Rectal smooth muscle tissue (tissue), 1 donor: ENCODE results near the gene STARD8.
A peak's percentile ranks its signal among the peaks of the same experiment; 100 is the strongest.
"Not testable (repeated sequence)": the region's sequence is repeated elsewhere in the genome, so short reads cannot be mapped to it uniquely, and the experiment has no call there.

Source experiments
- H3K27ac ChIP-seq: one replicate; pipeline ENCODE4 v1.7.0; 2013; ENCODE audit warnings: low read depth, low read length, inconsistent platforms
- H3K27me3 ChIP-seq: one replicate; pipeline ENCODE4 v1.7.0; 2013; ENCODE audit warnings: low read length; ENCODE audit not compliant: control insufficient read depth, insufficient read depth
- H3K36me3 ChIP-seq: one replicate; pipeline ENCODE4 v1.7.0; 2013; ENCODE audit warnings: low read length; ENCODE audit not compliant: control insufficient read depth, insufficient read depth
- H3K4me1 ChIP-seq: one replicate; pipeline ENCODE4 v1.7.0; 2013; ENCODE audit warnings: low read length; ENCODE audit not compliant: control insufficient read depth, insufficient read depth
- H3K4me3 ChIP-seq: one replicate; pipeline ENCODE4 v1.7.0; 2013; ENCODE audit warnings: low read length
- H3K9ac ChIP-seq: one replicate; pipeline ENCODE4 v1.7.0; 2013; ENCODE audit warnings: low read length

The STARD8 gene, protein sequence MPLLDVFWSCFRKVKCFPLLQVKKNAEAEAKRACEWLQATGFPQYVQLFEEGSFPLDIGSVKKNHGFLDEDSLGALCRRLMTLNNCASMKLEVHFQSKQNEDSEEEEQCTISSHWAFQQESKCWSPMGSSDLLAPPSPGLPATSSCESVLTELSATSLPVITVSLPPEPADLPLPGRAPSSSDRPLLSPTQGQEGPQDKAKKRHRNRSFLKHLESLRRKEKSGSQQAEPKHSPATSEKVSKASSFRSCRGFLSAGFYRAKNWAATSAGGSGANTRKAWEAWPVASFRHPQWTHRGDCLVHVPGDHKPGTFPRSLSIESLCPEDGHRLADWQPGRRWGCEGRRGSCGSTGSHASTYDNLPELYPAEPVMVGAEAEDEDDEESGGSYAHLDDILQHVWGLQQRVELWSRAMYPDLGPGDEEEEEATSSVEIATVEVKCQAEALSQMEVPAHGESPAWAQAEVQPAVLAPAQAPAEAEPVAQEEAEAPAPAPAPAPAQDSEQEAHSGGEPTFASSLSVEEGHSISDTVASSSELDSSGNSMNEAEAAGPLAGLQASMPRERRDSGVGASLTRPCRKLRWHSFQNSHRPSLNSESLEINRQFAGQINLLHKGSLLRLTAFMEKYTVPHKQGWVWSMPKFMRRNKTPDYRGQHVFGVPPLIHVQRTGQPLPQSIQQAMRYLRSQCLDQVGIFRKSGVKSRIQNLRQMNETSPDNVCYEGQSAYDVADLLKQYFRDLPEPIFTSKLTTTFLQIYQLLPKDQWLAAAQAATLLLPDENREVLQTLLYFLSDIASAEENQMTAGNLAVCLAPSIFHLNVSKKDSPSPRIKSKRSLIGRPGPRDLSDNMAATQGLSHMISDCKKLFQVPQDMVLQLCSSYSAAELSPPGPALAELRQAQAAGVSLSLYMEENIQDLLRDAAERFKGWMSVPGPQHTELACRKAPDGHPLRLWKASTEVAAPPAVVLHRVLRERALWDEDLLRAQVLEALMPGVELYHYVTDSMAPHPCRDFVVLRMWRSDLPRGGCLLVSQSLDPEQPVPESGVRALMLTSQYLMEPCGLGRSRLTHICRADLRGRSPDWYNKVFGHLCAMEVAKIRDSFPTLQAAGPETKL

DNA sequence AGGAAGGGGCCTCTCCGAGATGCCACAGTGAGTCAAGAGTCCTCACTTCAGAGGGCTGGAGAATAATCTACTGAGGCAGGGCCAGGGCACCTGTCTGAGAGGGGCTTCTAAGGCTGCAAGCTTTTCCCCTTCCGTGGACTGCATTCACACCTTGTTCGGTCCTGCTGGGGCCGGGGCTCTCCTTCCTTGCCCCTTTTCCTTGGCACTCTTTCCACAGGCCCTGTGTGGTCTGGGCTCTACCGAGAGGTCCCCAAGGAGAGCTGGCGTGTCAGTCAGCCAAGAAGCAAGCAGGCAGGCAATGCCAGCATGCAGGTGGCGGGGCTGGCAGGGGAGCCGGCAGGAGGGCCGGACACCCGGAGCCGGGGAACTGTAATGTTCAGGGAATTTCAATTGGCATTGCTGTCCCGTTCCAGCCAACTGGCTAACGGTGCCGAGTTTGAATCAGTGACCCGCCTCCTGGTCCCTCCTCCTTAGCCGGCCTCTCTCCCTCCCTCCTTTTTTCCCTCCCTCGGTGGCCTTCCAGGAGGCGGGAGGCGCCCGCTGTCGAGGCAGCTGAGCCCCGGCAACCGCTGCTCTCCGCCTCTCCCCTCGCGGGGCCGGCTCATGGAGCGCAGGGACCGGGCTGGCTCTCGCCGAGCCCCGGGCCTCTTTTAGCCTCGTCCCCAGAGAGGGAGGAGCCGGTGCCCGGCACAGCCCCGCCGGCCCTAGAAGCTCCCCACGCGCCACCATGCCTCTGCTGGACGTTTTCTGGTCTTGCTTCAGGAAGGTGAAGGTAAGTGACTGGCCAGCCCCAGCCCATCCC lies at the start of gene STARD8:
TSS of gene STARD8 (plus strand) at position 511 of the 802 bp plus-strand sequence. CDS start at position 728, 217 bp downstream.
- no peak within 1 kb of the TSS for H3K27ac ChIP-seq
- no peaks in the 10 kb centered on the region for H3K36me3 ChIP-seq
- H3K4me3 ChIP-seq, result peak within 1 kb of the TSS; percentile 21
- H3K9ac ChIP-seq, result no peak within 1 kb of the TSS
- no peaks in the 10 kb centered on the region for H3K4me1 ChIP-seq
- peaks cover 4% of the 10 kb centered on the region for H3K27me3 ChIP-seq

DNA sequence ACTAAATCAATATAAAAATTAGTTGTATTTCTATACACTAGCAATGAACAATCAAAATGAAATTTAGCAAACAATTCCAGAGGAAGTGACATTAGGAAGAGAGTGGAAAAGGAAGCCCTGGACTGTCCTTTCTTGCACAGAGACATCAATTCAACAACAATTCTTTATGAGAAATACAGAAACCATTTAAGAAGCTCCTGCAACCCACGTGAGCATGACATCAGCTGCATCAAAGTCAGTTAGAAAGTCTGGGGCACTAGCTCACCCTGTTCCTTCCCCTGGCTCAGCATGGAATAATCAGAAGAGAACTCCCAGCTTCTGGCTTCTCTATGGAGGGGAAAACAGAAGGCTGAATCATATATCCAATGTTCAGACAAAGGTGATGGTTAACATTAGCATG lies 48.6 kb upstream of the STARD8 start:
- Histone ChIP-seq H3K27me3 (no peaks in the 10 kb centered on the region), H3K4me1 (no peaks in the 10 kb centered on the region), H3K4me3 (no peak overlapping the region), H3K27ac (no peak overlapping the region), H3K36me3 (no peaks in the 10 kb centered on the region), H3K9ac (no peak overlapping the region)

DNA sequence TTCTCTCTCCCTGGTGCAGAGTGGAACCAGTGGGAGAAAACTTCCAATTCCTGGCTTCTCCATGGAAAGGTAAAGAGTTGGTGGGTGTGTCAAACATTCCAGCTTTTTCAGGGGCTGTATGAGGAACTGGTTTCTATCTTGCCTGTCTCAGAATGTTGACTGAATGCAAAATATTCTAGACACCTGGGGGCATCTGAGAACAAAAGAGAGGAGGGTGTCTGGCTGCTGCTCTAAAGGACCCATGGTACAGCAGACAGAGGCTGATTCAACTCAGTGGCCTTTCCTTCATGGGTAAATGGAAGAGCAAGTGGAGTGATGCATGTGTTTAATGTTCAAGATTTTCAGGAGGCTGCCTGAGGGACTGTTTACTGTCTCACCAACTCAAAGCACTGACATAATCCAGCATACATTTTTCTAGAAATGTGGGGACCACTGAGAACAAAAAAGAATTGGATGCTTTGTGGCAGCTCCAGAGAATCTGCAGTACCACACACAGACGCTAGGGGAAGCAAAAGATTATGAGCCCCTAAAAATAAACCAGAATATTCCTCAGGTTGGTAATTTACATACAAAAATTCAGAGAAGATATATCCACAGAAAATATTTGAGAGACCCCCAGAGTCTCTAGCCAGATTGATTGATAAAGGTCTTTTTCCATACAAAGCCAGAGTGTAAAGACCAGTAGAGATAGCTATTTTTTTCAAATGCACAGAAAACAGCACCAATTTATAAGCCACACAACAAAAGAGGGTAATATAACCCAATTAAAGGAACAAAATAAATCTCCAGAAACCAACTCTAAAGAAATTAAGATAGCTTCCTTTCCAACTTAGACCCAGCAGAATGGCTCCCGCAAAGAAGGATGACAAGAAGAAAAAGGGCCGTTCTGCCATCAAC lies 48.0 kb upstream of the STARD8 start:
- H3K27ac ChIP-seq, result no peak overlapping the region
- H3K27me3 ChIP-seq, result no peaks in the 10 kb centered on the region

DNA sequence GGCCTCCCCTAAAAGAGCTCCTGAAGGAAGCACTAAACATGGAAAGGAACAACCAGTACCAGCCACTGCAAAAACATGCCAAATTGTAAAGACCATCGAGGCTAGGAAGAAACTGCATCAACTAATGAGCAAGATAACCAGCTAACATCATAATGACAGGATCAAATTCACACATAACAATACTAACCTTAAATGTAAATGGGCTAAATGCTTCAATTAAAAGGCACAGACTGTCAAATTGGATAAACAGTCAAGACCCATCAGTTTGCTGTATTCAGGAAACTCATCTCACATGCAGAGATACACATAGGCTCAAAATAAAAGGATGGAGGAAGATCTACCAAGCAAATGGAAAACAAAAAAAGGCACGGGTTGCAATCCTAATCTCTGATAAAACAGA lies 43.2 kb upstream of the STARD8 start:
- not testable (repeated sequence) for H3K4me3 ChIP-seq, H3K4me1 ChIP-seq, H3K27ac ChIP-seq, H3K27me3 ChIP-seq, H3K9ac ChIP-seq, H3K36me3 ChIP-seq

More for the DNA sequence above, 48.0 kb upstream of the STARD8 start:
- H3K4me1 ChIP-seq, result no peaks in the 10 kb centered on the region
- H3K9ac ChIP-seq, result no peak overlapping the region
- no peak overlapping the region for H3K4me3 ChIP-seq
- H3K36me3 ChIP-seq, result no peaks in the 10 kb centered on the region

DNA sequence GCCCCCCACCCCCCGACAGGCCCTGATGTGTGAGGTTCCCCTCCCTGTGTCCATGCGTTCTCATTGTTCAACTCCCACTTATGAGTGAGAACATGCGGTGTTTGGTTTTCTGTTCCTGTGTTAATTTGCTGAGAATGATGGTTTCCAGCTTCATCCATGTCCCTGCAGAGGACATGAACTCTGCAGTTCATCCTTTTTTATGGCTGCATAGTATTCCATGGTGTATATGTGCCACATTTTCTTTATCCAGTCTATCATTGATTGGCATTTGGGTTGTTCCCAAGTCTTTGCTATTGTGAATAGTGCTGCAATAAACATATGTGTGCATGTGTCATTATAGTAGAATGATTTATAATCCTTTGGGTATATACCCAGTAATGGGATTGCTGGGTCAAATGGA lies 32.7 kb upstream of the STARD8 start:
- H3K4me3 ChIP-seq, H3K36me3 ChIP-seq, H3K27ac ChIP-seq: not testable (repeated sequence)

DNA sequence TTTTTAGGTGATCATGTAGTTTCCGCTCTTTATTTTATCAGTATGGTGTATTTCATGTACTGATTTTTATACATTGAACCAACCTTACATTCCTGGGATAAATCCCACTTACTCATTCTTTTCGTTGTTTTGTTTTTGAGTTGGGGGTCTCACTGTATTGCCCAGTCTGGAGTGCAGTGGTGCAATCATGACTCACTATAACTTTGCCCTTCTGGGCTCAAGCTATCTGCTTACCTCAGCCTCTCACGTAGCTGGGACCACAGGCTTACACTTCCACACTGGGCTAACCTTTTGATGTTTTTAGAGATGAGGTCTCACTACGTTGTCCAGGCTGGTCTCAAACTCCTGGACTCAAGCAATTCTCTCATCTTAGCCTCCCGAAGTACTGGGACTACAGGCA lies 19.5 kb upstream of the STARD8 start:
- no peak overlapping the region for H3K9ac ChIP-seq
- H3K4me1 ChIP-seq, result no peaks in the 10 kb centered on the region
- H3K27ac ChIP-seq, result no peak overlapping the region
- H3K27me3 ChIP-seq, result no peaks in the 10 kb centered on the region
- no peaks in the 10 kb centered on the region for H3K36me3 ChIP-seq
- no peak overlapping the region for H3K4me3 ChIP-seq

More for the DNA sequence above, 32.7 kb upstream of the STARD8 start:
- not testable (repeated sequence) for H3K4me1 ChIP-seq, H3K9ac ChIP-seq, H3K27me3 ChIP-seq

DNA sequence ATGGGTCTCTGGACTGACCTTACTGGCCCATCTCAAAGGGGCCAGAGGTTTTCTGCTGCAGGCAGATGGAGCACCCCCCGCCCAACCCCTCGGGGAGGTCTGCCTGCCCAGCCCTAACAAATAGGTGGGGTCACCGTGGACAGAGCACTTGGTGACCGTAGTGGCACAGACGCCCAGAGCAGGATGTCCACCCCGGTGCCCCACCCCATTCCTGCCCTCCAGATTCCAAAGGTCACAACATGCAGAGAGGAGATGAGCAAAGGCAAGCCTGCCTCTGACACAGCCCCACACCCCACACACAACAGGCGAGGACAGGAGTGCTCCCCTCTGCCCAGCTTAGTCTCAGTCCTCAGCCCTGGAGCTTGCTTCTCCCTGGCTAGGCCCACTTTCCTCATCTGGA lies 17.5 kb upstream of the STARD8 start:
- not testable (repeated sequence) for H3K36me3 ChIP-seq, H3K4me1 ChIP-seq, H3K27me3 ChIP-seq, H3K4me3 ChIP-seq, H3K9ac ChIP-seq, H3K27ac ChIP-seq

DNA sequence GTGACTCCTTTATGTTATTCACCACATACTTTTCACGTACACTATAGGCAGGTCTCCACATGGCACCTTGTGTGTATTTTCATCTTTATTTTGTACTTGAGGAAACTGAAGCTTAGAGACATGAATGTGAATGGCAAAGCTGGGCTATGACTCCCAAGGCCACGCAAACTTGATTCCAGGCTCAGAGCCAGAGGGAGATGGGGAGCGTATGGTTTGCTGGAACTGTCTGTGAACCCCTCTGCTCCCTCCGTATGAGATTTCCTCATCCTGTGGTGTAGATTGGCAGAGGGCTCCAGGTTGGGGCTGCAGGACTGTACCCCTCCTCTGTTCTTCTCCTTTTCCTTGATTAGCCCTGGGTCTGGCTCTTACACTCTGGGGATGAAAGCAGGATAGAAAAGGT lies 16.1 kb upstream of the STARD8 start:
- Histone ChIP-seq H3K27ac (no peak overlapping the region), H3K4me1 (no peaks in the 10 kb centered on the region), H3K27me3 (no peaks in the 10 kb centered on the region), H3K36me3 (no peaks in the 10 kb centered on the region), H3K4me3 (no peak overlapping the region), H3K9ac (no peak overlapping the region)

DNA sequence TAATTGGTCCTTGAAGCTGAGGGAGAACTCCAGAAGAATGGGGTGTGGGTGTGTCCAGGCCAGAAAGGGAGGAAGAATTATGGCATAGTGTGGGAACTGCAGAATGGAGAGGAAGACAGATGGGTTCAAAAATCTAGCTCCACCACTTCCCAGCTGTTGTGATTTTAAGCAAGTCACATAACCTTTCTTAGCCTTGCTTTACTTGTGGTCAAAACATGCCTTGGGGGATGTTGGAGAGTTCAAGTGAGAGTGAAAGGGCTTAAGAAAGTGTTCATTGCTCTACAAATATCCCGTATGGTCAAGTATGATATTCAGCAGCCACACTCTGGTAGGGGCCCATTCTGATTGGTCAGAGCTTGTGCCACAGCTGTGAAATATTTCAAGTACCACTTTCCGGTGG lies 15.0 kb upstream of the STARD8 start:
- Histone ChIP-seq H3K36me3 (no peaks in the 10 kb centered on the region), H3K4me3 (no peak overlapping the region), H3K4me1 (no peaks in the 10 kb centered on the region), H3K9ac (no peak overlapping the region), H3K27me3 (no peaks in the 10 kb centered on the region), H3K27ac (no peak overlapping the region)

DNA sequence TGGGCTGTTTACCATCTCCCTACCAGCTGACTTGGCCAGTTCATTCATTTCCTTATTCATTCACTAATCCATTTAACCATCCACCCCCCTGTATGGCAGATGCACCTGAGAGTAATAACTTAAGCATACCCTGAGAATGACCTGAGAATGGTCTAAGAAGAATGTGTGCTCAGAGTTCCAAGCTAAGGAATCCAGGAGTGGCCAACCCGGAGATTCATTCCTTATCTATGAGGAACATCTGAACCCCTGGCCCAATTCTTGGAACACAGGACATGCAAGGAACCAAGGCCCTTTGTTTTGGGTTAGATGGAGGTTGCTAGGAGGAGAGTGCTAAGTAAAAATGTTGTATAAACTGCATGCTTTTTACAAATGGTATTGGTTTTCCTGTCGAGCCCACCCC lies 13.5 kb upstream of the STARD8 start:
- Histone ChIP-seq H3K27me3 (no peaks in the 10 kb centered on the region), H3K36me3 (no peaks in the 10 kb centered on the region), H3K4me3 (no peak overlapping the region), H3K9ac (no peak overlapping the region), H3K4me1 (no peaks in the 10 kb centered on the region), H3K27ac (no peak overlapping the region)

DNA sequence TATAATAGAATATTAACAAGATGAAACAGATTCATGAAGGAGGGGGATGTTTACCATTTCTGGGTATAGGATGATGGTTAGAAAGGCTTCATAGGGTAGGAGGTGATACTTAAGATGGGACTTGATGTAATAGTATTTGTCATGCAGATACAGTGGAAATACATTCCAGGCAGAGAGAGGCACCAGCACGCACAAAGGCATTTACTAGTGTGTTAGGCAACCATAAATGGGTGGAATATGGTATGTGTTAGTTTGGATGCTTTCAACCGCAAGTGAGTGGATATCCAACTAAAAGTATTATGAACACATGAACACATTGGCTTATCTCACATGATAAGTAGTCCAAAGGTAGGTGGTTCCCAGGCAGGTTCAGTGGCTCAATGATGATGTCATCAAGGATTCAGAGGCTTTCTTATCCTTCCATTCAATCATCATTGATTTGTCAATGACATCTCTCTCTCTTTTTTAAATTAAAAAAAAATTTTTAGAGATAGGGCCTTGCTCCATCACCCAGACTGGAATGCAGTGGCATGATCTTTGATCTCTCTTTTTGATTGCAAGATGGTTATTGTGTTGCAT lies 12.7 kb upstream of the STARD8 start:
- H3K27ac ChIP-seq, result no peak overlapping the region
- H3K9ac ChIP-seq, result no peak overlapping the region
- no peaks in the 10 kb centered on the region for H3K27me3 ChIP-seq
- H3K4me3 ChIP-seq, result no peak overlapping the region
- no peaks in the 10 kb centered on the region for H3K36me3 ChIP-seq
- H3K4me1 ChIP-seq, result no peaks in the 10 kb centered on the region
